OCI-LY7 (cell line): ENCODE results near the gene FARP2. TPM values are rescaled to one million over a fixed set of nuclear protein-coding genes. Genes with fewer than 3 reads are reported as not detected.

Experiments
- BruUV-seq: library from RNA; stranded (reverse); fragments of 400-500 nt; replicated peaks from 2 replicates; lab custom pipeline; 2021; lab: Mats Ljungman, UMichigan
- CTCF ChIA-PET: fragments of 300-600 bp; sonication (Branson Sonifier 250); formaldehyde crosslinking; loops from one replicate; lab custom pipeline; 2022; ENCODE audit warnings: antibody characterized with exemption; ENCODE audit not compliant: unreplicated experiment; lab: Charles Lee
- POLR2A ChIA-PET: fragments of 300-600 bp; sonication (Branson Sonifier 250); formaldehyde crosslinking; loops from one replicate; lab custom pipeline; 2022; ENCODE audit warnings: antibody characterized with exemption; lab: Charles Lee
- DNase-seq: peaks from one replicate; pipeline ENCODE4 v3.0.0-alpha.2; 2015; ENCODE audit warnings: low spot score
- H2AFZ ChIP-seq: fragments of 200-600 bp; sonication (generic), shearing (Covaris generic); 2 replicates; pipeline ENCODE4 v1.6.1; 2014; ENCODE audit warnings: mild to moderate bottlenecking, antibody characterized with exemption, low read length, moderate library complexity
- H3K27ac ChIP-seq: fragments of 200-600 bp; sonication (generic); 2 replicates; pipeline ENCODE4 v1.5.1; 2014; ENCODE audit warnings: mixed run types, low read depth, mild to moderate bottlenecking, moderate library complexity, low read length, inconsistent platforms; ENCODE audit not compliant: poor library complexity, severe bottlenecking
- H3K36me3 ChIP-seq: fragments of 200-600 bp; sonication (generic); 2 replicates; pipeline ENCODE4 v1.6.1; 2014; ENCODE audit warnings: mild to moderate bottlenecking, antibody characterized with exemption, low read length, moderate library complexity, mixed read lengths; ENCODE audit not compliant: insufficient read depth
- H3K4me1 ChIP-seq: fragments of 200-600 bp; sonication (generic); 2 replicates; pipeline ENCODE4 v1.5.1; 2014; ENCODE audit warnings: mild to moderate bottlenecking, low read length; ENCODE audit not compliant: insufficient read depth, poor library complexity, severe bottlenecking
- H3K4me2 ChIP-seq: fragments of 200-600 bp; sonication (generic); 2 replicates; pipeline ENCODE4 v1.6.1; 2014; ENCODE audit warnings: mild to moderate bottlenecking, low read length
- H3K4me3 ChIP-seq: fragments of 200-600 bp; sonication (generic); 2 replicates; pipeline ENCODE4 v1.5.1; 2014; ENCODE audit warnings: mild to moderate bottlenecking, low read depth, low read length; ENCODE audit not compliant: poor library complexity, severe bottlenecking
- H3K79me2 ChIP-seq: fragments of 200-600 bp; sonication (generic); 2 replicates; pipeline ENCODE4 v1.6.1; 2016; ENCODE audit warnings: low read depth, mild to moderate bottlenecking, low read length, moderate library complexity, mixed read lengths; ENCODE audit not compliant: insufficient read depth
- H3K9me2 ChIP-seq: fragments of 200-600 bp; sonication (generic); 2 replicates; pipeline ENCODE4 v1.6.1; 2016; ENCODE audit warnings: mild to moderate bottlenecking, low read length, mixed read lengths; ENCODE audit not compliant: insufficient read depth
- H3K9me3 ChIP-seq: fragments of 200-600 bp; sonication (generic); 2 replicates; pipeline ENCODE4 v1.6.1; 2014; ENCODE audit warnings: mild to moderate bottlenecking, mixed run types, low read length, mixed read lengths
- H4K20me1 ChIP-seq: fragments of 200-600 bp; sonication (generic); 2 replicates; pipeline ENCODE4 v1.6.1; 2014; ENCODE audit warnings: mild to moderate bottlenecking, antibody characterized with exemption, low read length, moderate library complexity, mixed read lengths; ENCODE audit not compliant: insufficient read depth
- EZH2phosphoT487 ChIP-seq: fragments of 200-600 bp; sonication (generic); IDR thresholded peaks from 2 replicates; pipeline ENCODE4 v1.6.1; 2018; ENCODE audit warnings: low read depth, borderline replicate concordance, mild to moderate bottlenecking, mixed run types, antibody characterized with exemption, low read length, moderate library complexity, mixed read lengths
- intact Hi-C: fragments of 100-400 bp; cut with micrococcal nuclease; formaldehyde crosslinking; loops from one replicate; pipeline ENCODE4 v1.10.0; 2022; ENCODE audit not compliant: unreplicated experiment
- total RNA-seq, 2 experiments: library from RNA; depleted of rRNA in 1 of 2; stranded (reverse); fragments of >200 nt in 1 of 2; shearing (Covaris generic) in 1 of 2; gene quantifications; 2 replicates each; pipeline ENCODE4 v1.2.3, GENCODE V29; 2014 to 2022
- TF ChIP-seq, protein P1 (sequence below): fragments of 200-600 bp; sonication (generic); conservative IDR thresholded peaks from 2 replicates; pipeline ENCODE4 v1.5.1; 2014; ENCODE audit warnings: mild to moderate bottlenecking, antibody characterized with exemption, low read length, moderate library complexity, mixed read lengths

FARP2 gene
- total RNA-seq, 2 experiments from 2014 or later = 33.6 to 52.7 TPM

DNA sequence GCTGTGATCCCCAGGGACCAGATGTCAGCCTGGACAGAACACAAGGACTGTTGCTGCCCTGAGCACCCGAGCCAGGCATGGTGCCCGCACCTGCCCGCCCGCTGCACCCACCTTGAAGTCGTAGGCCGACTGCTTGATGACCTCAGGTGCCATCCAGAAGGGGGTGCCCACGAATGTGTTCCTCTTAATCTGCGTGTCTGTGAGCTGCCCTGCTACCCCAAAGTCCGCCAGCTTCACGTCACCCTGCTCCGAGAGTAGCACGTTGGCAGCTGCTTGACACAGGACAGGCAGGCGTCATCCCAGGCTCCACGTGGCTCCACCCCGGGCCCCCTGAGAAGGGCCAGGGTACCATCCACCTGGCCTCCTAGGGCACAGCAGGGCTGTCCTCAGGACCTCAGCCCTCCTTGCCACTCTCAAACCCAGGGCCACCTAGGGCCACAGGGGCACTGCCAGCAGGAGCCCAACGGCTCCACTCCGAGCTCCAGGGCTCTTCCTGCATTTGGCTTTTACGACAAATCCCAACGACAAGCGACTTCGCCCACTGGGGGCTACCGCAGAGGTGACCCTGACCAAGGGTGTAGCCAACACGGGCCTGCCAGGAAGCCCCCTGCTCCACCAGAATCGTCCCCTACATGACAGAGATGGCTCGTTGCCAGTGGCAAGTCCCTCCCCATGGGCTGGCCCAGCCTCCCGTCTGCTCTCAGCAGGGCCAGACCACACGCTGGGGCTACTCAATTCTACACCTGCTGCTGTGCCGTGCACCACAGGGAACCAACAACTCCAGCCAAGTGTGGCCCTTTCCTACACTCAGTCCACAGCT, 143.3 kb downstream of the FARP2 start:
- no peak overlapping the region for H3K4me3 ChIP-seq
- peaks cover 44% of the 10 kb centered on the region for H3K36me3 ChIP-seq
- no peak overlapping the region for H2AFZ ChIP-seq
- H3K79me2 ChIP-seq = no peaks in the 10 kb centered on the region
- H3K4me2 ChIP-seq = no peak overlapping the region
- intact Hi-C loops = no loop called here
- no peak overlapping the region for H3K27ac ChIP-seq
- no peaks in the 10 kb centered on the region for H3K4me1 ChIP-seq
- no peaks in the 10 kb centered on the region for H4K20me1 ChIP-seq
- DNase-seq = no peak
- CTCF ChIA-PET = interaction anchor here (0.5 kb wide), 1 partner anchor 502 kb away, joined by 4 read pairs; no protein-coding TSS in a partner anchor
- no peak for TF ChIP-seq EZH2phosphoT487
- TF ChIP-seq, protein P1, sequence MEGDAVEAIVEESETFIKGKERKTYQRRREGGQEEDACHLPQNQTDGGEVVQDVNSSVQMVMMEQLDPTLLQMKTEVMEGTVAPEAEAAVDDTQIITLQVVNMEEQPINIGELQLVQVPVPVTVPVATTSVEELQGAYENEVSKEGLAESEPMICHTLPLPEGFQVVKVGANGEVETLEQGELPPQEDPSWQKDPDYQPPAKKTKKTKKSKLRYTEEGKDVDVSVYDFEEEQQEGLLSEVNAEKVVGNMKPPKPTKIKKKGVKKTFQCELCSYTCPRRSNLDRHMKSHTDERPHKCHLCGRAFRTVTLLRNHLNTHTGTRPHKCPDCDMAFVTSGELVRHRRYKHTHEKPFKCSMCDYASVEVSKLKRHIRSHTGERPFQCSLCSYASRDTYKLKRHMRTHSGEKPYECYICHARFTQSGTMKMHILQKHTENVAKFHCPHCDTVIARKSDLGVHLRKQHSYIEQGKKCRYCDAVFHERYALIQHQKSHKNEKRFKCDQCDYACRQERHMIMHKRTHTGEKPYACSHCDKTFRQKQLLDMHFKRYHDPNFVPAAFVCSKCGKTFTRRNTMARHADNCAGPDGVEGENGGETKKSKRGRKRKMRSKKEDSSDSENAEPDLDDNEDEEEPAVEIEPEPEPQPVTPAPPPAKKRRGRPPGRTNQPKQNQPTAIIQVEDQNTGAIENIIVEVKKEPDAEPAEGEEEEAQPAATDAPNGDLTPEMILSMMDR = no peak
- POLR2A ChIA-PET = no interaction called here
- no peaks in the 10 kb centered on the region for H3K9me2 ChIP-seq
- H3K9me3 ChIP-seq = no peaks in the 10 kb centered on the region
- BruUV-seq = TSS peak; percentile 69

DNA sequence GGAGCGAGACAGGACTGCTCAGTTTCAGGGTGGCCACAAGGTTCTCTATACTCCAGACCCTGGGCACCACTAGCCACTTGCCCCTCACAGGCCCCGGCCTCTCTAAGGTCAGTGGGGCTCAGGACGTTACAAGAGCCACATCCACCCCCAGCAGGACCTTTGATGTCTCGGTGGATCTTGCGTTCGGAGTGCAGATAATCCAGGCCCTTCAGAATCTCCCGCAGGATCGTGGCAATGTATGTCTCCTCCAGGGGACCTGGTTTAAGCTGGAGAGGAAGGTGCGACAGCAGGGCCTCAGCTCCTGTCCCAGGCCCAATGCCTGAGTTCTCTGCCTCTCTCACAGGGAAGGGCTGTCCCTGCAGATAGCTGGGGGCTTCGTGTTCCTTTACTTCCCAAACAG, 143.9 kb downstream of the FARP2 start:
- Histone ChIP-seq H3K36me3 (peaks cover 39% of the 10 kb centered on the region), H3K79me2 (no peaks in the 10 kb centered on the region), H3K9me2 (no peaks in the 10 kb centered on the region), H3K27ac (no peak overlapping the region), H4K20me1 (no peaks in the 10 kb centered on the region), H3K4me3 (no peak overlapping the region), H3K4me2 (no peak overlapping the region), H3K4me1 (no peaks in the 10 kb centered on the region), H3K9me3 (no peaks in the 10 kb centered on the region), H2AFZ (no peak overlapping the region)
- CTCF ChIA-PET = no interaction called here
- POLR2A ChIA-PET = no interaction called here
- no TSS peak for BruUV-seq
- intact Hi-C loops = no loop called here
- no peak for TF ChIP-seq EZH2phosphoT487
- TF ChIP-seq, protein P1 = no peak
- DNase-seq = no peak

DNA sequence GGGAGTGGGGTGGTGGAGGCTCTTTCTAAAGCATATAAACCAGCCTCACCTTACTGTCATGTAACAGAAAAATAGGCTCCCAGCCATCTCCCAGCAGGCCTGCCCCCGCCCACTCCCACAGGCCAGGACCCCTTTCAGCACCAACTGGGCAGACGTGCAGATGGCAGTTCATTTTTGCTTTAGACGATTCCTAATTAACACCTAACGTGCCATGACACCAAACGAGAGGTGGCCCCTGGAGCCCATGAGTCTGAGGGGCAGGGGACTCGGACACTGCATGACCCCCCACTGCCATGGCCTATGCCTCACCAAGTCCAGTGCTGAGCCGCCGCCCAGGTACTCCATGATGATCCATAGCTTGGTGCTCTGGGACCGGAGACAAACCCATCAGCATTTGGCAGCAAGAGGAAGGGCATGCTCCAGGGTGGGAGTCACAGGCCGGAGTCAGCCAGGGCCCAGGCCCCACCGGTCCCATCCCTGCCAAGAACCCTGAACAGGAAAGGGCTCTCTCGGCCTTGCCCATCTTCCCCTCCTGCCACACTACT, 144.4 kb downstream of the FARP2 start:
- Histone ChIP-seq H3K4me3 (no peak overlapping the region), H3K27ac (no peak overlapping the region), H3K9me3 (no peaks in the 10 kb centered on the region), H2AFZ (no peak overlapping the region), H3K4me1 (no peaks in the 10 kb centered on the region), H4K20me1 (no peaks in the 10 kb centered on the region), H3K79me2 (no peaks in the 10 kb centered on the region), H3K9me2 (no peaks in the 10 kb centered on the region), H3K4me2 (no peak overlapping the region), H3K36me3 (peaks cover 38% of the 10 kb centered on the region)
- no TSS peak for BruUV-seq
- DNase-seq = no peak
- CTCF ChIA-PET = no interaction called here
- intact Hi-C loops = no loop called here
- POLR2A ChIA-PET = no interaction called here
- TF ChIP-seq EZH2phosphoT487 = no peak
- TF ChIP-seq, protein P1 = no peak
